HG03378 (cell line): Measurements from ENCODE around the gene IFITM5.
"Not testable (repeated sequence)": the region's sequence is repeated elsewhere in the genome, so short reads cannot be mapped to it uniquely, and the experiment has no call there.

Experiments used
- ATAC-seq: cut with Tn5 transposase; IDR thresholded peaks from one replicate; pipeline ENCODE4 v1.9.1; 2021; ENCODE audit warnings: mild to moderate bottlenecking, moderate library complexity; ENCODE audit not compliant: unreplicated experiment

The IFITM5 gene

DNA sequence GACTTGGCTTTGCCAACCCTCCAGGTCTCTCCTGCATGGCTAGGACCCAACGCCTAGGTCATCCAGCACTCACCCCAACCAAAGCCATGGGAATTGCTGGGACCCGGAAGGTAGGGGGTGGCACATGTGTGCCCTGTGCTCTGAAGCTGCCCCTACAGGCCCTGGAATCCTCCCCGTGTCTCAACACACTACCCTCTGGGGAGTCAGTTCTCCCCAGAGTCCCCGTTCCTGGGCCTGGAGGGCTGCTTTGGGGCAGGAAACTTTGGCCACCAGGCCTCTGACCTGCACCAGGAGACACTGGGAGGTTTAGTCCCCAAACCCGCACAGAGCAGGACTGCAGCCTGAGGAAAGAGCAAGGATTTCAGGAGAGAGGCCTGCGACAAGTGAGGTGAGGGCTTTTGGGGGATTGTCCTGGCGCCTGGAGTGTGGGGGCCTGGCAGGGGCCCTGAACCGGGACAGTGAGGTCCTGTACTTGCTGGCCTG is 14.0 kb upstream of the IFITM5 start:
- no peak for ATAC-seq

DNA sequence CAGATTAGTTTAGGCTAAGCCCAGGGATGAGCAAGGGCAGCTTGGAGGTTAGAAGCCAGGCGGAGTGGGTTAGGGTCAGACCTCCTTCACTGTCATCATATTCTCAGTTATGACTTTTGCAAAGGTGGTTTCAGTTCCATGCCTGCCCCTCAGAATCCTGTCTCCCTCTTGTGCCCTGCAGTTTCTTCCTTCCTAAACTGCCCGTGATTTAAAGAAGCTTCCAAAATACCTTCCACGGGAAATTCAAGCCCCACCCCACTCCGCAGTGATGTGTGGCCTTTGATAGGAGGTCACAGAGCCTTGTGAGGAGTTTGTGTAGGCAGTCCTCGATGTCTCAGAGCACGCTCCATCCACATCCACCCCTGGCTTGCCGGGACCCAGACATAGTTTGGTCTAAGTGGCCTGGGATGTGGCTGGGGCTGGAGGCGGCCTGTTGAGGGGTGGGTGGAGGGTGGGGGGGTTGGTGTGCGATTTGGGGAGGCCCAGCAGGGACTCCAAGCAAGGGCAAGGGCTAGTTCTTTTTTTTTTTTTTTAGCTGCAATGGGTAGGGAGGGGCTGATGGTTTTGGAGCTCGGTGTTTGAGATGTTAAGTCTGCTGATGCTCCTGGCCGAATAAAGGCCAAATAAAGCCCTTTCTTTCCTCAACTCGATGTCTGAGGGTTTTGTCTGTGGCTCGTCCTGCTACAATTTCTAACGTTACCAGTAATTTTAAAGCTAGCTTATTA is 12.9 kb upstream of the IFITM5 start:
- ATAC-seq, result no peak

DNA sequence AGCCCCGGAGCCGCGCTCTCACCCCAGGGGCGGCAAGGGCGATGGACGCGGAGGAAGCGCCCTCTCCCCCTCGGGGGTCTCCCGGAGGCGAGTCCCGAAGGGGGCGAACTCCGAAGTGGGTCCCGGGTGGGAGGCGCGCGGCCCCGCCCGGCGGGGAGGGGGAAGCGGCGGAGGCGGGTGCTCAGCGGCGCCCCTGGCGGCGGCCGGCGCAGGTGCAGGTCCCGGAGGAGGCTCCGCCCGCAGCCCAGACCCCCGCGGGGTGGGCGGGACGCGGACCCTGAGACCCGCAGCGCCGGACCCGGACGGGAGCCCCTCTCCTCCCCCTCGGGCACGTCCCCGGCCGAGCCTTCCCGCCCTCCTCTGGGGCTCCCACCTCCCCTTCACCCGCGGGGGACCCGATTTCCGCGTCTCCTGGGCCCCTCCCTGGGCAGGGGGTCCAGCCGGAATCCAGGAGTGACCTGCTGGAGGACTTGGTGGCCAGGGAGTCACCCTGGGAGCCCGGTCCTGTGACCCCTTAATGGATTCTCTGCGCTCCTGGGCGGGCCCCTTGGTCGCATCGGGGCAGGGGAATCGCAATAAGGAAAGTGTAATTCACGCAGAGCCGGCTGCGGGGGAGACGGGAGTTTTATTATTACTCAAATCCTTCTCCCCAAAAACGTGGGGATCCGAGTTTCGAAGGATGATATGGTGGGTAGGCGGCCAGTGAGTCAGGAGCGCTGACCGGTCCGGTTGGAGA is 11.9 kb upstream of the IFITM5 start:
- ATAC-seq, result not testable (repeated sequence)

DNA sequence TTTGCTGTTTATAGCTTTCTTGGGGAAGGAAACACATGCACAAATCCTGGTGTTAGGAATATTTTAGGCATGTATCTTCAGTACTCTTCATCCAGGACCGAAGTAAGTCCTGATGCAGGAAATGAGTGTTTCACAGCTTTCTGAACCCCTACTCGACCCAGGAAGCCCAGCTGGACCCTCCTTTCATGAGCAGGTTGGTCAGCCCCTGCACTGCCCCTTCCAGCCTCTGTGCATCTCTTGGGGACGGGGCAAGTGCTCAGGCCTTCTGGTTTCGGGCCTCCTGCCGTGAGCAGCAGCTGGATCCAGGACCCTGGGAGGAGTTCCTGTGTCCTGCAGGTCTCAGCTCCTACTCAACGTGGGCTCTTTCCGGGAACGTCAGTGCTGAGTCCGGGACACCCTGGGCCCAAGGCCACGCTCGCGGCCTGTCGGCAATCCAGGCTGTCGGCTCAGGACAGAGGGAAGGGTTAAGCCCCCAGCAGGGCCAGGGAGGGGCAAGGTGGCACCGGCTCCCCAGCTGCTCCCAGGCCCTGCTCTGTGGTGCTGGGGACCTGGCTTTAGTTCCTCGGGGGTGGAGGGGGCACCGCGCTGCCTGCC is 10.8 kb upstream of the IFITM5 start:
- not testable (repeated sequence) for ATAC-seq

DNA sequence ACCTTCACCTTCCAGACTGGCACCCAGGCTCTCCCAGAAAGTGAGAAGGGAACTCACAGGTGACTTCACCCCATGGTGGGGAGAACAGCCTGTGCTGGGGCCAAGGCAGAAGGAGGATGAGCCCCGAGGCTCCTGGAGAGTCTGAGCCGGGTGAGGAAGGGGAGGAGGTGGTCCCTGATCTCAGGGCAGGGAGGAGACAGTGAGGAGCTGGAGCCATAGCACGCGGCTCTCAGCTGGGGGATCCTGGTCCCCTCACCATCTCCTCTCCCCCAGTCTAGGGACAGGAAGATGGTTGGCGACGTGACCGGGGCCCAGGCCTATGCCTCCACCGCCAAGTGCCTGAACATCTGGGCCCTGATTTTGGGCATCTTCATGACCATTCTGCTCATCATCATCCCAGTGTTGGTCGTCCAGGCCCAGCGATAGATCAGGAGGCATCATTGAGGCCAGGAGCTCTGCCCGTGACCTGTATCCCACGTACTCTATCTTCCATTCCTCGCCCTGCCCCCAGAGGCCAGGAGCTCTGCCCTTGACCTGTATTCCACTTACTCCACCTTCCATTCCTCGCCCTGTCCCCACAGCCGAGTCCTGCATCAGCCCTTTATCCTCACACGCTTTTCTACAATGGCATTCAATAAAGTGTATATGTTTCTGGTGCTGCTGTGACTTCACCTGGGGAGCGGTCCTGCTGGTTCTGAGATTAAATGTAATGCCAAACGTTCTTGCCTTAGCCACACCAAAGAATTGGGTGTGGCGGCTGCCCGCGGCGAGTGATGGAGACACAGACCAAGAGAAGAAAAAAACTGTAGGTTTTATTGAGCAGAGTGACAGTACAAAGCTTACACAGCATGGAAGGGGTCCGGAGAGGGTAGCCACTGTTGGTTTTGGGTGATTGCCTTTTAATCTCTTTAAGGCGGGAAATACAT is 9.7 kb upstream of the IFITM5 start:
- ATAC-seq, result not testable (repeated sequence)

DNA sequence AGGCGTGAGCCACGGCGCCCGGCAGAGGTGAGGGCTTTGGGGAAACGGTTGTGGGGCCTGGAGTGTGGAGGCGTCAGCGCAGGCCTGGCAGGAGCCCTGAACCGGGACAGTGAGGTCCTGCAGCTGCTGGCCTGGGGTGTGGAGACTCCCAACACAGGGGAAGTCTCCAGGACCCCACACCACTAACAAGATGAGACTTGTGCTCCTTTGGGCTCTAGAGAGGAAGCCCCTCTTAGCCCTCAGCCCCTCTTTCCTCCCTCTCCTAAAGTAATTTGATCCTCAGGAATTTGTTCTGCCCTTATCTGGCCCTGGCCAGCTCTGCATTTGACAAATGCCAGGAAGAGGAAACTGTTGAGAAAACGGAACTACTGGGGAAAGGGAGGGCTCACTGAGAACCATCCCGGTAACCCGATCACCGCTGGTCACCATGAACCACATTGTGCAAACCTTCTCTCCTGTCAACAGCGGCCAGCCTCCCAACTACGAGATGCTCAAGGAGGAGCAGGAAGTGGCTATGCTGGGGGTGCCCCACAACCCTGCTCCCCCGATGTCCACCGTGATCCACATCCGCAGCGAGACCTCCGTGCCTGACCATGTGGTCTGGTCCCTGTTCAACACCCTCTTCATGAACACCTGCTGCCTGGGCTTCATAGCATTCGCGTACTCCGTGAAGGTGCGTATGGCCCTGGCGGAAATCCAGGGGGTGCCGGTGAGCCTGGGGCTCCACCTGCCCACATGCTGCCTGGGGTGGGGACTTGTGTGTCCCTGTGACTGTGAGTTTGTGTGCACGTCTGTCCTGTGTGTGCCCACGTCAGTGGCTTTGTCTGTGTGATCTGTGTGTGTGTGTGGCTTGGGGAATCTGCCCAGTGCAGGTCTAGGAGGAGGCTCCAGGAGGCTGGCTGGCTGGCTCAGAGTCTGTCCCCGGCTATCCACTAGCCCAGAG is 8.7 kb upstream of the IFITM5 start, which contains the start of gene IFITM2:
Gene IFITM2, plus strand, starts transcription at position 51 of the 943 bp plus-strand sequence. Its CDS starts 377 bp downstream, at position 428.
- ATAC-seq, result not testable (repeated sequence)

DNA sequence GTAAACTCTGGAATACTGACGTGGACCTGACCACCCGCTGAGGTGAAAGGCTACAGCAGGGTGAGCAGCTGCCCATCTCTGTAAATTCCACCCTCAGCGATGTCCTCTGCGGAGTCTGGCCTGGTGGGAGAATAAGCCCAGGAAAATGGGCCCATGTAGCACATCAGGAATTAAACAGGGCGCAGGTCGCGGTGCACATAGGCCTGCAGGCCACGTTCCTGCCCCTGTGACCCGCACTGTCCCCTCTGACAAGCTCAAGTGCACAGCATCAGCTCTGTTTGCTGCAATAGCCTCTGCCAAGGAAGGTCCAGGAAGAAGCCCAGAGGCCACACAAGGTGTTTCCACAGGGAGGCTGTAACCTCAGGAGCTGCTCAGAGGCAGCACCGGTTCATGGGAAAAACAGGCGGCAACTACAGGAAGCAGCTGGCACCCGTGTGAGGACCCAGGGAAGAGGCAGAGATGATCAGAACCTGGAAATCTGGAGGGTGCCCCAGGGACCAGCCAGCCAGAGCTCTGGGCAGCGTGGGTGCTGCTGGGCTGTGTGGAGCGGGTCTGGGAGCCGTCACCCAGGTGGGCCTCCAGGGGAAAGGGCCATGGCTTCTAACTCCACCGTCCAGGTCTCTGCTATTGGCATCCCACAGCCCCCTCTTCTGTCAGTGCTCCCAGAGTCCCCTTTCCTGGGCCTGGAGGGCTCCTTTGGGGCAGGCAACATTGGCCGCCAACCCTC is 7.5 kb upstream of the IFITM5 start:
- ATAC-seq, result no peak

DNA sequence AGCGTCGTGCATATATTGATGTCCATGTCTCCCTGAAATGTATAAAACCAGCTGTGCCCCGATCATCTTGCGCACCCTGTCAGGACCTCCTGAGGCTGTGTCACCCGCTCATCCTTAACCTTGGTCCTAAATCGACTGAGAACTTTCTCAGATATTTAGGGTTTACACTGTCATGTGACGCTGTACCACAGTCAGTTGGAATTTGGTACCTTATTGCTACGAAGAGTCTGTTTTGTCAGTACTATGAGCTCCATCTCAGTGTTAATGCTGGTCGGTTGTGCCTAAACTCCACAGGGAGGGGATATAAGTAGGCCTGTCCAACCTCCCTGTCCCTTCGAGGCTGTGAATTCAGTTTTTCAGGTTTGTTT is 6.5 kb upstream of the IFITM5 start:
- ATAC-seq, result no peak

DNA sequence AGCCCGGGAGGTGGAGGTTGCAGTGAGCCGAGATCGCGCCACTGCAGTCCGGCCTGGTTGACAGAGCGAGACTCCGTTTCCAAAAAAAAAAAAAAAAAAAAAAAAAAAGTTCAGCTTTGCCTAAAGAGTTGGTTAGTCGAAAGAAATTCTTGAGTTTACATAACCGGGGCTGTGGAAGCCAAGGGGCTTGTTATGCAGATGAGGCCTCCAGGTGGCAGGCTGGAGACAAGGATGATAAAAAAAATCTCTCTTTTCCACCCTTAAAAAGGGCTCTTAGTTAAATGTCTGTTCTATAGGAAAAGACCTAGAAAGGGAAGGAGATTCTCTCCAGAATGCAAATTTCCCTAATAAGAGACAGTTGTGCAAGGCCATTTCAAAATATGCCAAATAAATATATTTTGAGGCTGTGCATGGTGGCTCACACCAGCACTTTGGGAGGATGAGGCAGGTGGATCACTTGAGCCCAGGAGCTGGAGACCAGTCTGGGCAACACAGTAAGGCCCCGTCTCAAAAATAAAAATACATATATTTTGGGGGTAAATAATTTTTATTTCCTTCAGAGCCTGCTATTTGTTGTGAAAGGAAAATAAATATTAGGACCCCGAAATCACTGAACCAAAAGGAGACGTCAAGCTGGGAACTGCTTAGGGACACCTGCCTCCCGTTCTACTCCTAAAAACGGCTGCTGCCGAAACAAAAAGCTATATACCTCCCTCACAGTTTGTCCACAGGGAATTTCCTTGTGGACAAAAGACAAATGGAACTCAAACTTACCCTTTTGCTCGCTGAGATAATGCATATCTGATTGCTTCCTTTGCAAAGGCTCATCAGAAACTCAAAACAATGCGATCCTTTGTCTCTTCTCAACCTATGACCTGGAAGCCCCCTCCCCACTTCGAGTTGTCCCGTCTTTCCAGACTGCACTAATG is 5.9 kb upstream of the IFITM5 start:
- ATAC-seq, result no peak

DNA sequence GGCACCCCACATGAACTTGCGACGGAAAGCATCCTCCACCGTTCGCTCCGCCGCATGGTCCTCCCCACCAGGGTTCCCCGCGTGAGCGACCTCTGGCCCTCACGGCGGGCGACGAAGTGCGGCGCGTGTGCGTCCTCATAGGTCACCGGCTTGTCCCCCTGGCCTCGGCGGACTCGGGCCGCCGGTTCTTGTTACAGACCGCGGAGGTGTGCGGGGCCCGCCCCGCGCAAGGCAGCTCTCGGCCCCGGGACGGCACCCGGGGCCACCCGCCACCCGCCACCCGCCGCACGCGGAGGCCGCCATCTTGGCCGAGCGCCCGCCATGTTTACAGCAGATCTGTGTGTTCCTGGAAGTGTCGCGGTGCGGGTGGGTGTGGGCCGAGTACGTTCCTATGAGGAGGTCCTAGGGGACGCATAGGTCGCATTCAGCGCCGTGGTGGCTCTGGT is 4.8 kb upstream of the IFITM5 start:
- ATAC-seq, result no peak

DNA sequence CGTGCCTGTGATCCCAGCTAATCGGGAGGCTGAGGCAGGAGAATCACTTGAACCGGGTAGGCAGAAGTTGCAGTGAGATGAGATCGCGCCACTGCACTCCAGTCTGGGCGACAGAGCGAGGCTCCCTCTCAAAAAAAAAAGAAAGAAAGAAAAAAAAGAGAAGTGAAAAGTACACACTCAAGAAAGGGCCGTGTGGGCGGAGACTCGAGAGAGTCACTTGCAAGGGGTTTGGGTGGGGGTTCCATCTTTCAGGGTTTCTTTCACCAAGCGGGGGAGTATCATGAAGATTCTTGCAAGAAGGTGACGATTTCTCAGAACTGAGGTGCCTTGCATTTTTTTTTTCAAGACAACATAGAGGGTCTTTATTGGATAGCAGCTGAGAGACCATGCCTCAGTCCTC is 4.0 kb upstream of the IFITM5 start:
- no peak for ATAC-seq

DNA sequence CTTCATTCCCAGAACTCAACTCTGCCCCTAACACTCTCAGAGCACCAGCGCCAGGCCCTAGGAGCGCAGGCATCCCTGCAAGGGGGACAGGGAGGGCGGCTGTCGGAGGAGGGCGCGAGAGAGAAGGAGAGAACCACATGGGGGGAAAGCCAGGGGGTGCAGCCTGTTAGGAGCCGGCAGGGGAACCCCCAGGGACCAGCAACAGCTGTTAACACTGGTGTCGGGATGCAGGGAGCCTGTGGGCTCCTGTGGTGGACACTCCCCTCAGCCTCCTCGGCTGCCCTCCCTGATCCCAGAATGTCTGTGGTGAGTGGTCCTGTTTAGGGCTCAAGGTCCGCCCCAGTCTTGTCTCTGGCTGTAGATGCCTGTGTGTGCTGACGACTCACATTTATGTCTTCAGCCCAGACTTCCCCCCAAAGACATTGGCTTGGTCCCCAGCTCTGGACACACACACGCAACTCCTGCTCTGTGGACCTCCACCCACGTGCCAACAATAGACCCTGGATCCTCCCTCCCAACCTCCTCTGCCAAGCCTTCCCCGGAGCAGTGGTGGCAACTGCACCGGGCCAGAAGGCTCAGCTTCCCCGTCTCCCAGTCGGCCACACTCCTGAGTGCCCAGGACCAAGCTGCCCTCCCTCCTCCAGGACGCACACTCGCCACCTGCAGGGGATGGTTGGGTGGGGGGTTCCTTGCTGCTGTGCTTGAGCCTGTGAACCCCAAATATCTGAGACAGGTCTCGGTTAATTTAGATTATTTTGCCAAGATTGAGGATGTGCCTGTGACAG is 817 bp upstream of the IFITM5 start:
- ATAC-seq, result no peak

DNA sequence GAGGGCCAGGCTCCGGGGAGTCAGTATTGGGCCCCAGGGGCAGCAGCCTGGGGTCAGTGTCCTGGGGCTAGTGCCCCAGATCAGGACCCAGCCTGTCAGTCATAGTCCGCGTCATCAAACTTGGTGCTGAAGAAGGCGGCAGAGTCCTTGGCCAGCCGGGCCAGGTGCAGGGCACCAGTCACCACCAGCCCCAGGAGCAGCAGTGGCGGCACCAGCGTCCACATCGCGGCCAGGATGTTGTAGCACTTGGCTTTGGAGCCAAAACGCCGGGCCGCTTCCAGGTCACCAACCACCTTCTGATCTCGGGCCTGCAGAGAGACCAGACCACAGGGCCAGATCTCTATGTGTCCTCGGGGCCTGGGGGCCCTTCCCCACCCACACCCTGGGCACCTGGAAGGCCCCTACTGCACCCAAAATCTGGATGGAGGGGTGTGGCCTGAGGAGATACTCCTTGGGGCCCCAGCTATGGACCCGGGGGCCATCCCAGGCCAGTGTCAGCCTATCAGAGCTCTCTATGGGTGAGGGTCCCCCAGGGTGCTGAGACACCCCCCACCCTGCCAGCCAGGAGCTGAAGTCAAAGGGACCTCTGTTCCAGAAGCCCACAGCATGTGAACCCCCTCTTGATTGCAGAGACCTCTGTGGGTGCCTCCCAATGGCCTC is 790 bp downstream of the IFITM5 start:
- no peak for ATAC-seq

DNA sequence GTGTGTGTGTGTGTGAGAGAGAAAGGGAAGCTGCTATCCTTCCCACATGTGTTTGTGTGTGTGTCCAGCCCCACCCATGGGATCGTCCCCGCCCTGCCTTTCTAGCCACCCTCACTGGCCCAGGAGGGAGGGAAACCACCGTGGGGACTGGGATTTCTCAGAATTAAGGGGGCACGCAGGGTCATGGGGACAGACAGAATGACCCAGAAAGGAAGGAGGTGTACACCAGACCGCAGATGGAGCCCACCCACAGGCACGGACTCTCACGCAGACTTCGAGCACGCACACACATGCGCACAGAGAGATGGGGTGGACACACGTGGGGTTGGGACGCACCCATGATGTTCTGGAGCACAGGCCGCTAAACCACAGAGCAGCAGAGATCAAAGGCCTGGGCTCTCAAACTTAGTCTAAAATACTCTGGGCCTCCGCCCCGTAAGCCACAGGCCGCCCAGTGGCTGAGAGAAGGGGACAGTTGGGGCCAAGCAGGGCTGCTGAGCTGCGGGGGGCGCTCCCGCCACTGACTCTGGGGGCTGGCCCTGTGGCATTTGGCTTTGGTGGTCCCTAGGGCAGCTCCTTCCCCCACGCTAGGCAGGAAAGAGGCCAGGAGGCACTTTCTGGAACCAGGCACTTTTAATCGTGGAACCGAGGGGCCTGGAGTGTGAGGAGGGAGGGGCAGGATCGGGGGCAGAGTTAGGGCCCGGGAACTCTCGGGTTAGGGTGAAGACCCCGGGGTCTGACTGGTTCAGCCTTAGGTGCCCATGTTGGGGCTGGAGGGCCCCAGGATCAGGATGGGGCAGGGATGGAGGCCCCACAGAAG is 1.5 kb downstream of the IFITM5 start:
- no peak for ATAC-seq

DNA sequence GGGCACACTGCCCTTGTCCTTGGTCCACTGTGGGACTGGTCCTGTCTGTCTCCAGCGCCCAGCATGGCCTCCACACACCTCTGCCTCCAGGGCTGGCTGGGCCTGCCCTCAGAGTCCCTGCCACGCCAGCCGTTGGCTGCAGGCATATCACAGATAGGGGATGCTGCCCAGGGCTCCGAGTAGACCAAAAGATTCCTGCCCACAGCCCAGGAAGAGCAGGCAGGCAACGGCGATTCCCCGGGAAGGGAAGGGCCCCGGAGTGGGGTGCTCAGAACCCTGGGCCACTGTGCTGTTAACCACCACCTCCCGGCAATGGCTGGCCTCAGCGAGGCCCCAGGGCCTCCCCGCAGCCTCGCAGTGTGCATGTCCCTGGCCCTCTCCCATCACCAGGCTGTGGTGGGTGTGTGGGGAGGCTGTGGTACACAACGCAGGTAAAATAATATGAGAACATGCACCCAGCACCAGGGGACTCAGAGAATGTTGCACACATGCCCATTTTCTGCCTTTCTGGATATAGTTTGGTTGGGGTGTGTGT is 2.2 kb downstream of the IFITM5 start:
- ATAC-seq, result no peak
